Lower leg skin (tissue), 4 donors: Measurements from ENCODE around the gene DDX56. TPM values are rescaled to one million over a fixed set of nuclear protein-coding genes. Genes with fewer than 3 reads are reported as not detected.

Source experiments
- DNase-seq, 2 donors: peaks; one replicate each; pipeline ENCODE4 v3.0.0-alpha.2; 2019; ENCODE audit warnings: low spot score in 2 of 2
- H3K4me3 ChIP-seq: fragments of 200-600 bp; sonication (generic); 2 replicates; pipeline ENCODE4 v1.5.1; 2017; ENCODE audit warnings: mild to moderate bottlenecking, low read depth; ENCODE audit not compliant: poor library complexity, severe bottlenecking
- POLR2A ChIP-seq, 2 donors: fragments of 450-650 bp; IDR thresholded peaks; one replicate each; pipeline ENCODE4 v1.6.1; 2016 to 2017; ENCODE audit warnings: antibody characterized with exemption in 2 of 2, mild to moderate bottlenecking in 1 of 2, moderate library complexity in 1 of 2
- WGBS, 2 donors: methylation state at CpG; one replicate each; pipeline ENCODE4 v1.1.5; 2018; 5-methylcytosine and 5-hydroxymethylcytosine counted together
- intact Hi-C: fragments of 100-400 bp; cut with DNase I; formaldehyde crosslinking; loops from one replicate; pipeline ENCODE4 v1.15.0; 2023; ENCODE audit warnings: low total_unique reads
- total RNA-seq, 4 donors: library from RNA; depleted of rRNA; stranded (reverse); fragments of >200 nt; gene quantifications; one replicate each; pipeline ENCODE4 v1.1.0, GENCODE V29; 2016
- TF ChIP-seq, protein P1 (sequence below), 3 donors: fragments of 450-650 bp; IDR thresholded peaks; one replicate each; pipeline ENCODE4 v1.5.1; 2016; ENCODE audit warnings: antibody characterized with exemption in 3 of 3, mild to moderate bottlenecking in 3 of 3, moderate library complexity in 2 of 3

The DDX56 gene
- total RNA-seq, 4 donors from 2014 or later: 58.9 to 71.7 (median 68.3) TPM

GRCh38 chr7:44583146-44583865 lies 9.6 kb upstream of the DDX56 start:
- TF ChIP-seq, protein P1, sequence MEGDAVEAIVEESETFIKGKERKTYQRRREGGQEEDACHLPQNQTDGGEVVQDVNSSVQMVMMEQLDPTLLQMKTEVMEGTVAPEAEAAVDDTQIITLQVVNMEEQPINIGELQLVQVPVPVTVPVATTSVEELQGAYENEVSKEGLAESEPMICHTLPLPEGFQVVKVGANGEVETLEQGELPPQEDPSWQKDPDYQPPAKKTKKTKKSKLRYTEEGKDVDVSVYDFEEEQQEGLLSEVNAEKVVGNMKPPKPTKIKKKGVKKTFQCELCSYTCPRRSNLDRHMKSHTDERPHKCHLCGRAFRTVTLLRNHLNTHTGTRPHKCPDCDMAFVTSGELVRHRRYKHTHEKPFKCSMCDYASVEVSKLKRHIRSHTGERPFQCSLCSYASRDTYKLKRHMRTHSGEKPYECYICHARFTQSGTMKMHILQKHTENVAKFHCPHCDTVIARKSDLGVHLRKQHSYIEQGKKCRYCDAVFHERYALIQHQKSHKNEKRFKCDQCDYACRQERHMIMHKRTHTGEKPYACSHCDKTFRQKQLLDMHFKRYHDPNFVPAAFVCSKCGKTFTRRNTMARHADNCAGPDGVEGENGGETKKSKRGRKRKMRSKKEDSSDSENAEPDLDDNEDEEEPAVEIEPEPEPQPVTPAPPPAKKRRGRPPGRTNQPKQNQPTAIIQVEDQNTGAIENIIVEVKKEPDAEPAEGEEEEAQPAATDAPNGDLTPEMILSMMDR (IDR thresholded peaks at IDR 0.05): no peak
- TF ChIP-seq POLR2A (IDR thresholded peaks at IDR 0.05): no peak
- H3K4me3 ChIP-seq: no peak overlapping the region
- 89 to 91% methylated on average over 13 of the region's 13 CpGs for WGBS, 2 donors
- DNase-seq: peak in 1 of 2 donors; percentile 57
- intact Hi-C loops: no loop called here

GRCh38 chr7:44581879-44582603 lies 8.3 kb upstream of the DDX56 start, which contains the start of gene TMED4:
TSS of gene TMED4 (minus strand) at chr7:44582231. CDS start at chr7:44582206, 25 bp downstream.
- TF ChIP-seq POLR2A (IDR thresholded peaks at IDR 0.05): peak in 1 of 2 donors; percentile 69
- TF ChIP-seq, protein P1 (IDR thresholded peaks at IDR 0.05): no peak
- H3K4me3 ChIP-seq: peak within 1 kb of the TSS; percentile 83
- 0 to 1% methylated on average over 51 to 53 of the region's 71 CpGs for WGBS, 2 donors
- intact Hi-C loops: no loop called here
- peak; percentile 99 to 100 for DNase-seq

- TF ChIP-seq POLR2A (IDR thresholded peaks at IDR 0.05): no peak
- TF ChIP-seq, protein P1 (IDR thresholded peaks at IDR 0.05): no peak
- intact Hi-C loops: no loop called here
- DNase-seq: peak in 1 of 2 donors; percentile 78
- H3K4me3 ChIP-seq: peak overlapping the region; percentile 83
- WGBS, 2 donors: 14 to 17% methylated on average over 23 to 28 of the region's 30 CpGs
Observed at GRCh38 chr7:44580945-44581878, 7.5 kb upstream of the DDX56 start.

DNA sequence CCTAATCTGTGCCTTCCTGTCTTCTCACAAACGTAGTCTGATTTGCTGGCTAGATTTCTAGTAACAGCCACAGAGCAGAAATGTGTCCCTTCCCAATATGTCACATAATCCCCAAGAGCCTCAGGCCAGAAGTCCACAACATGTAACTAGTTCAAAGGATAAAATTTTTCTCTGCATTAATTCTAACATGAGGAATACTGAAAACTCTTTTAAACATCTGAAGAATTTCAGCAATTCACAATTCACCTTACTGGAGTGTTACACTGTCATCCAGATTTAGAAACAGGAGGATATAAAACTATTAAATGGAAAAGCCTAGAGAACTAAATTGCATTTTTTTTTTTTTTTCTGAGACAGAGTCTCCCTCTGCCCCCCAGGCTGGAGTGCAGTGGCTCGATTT lies 2.5 kb upstream of the DDX56 start:
- whole genome bisulfite sequencing, 2 donors: 70 to 77% methylated on average over 2 of the region's 2 CpGs
- H3K4me3 ChIP-seq: no peak overlapping the region
- TF ChIP-seq, protein P1 (IDR thresholded peaks at IDR 0.05): no peak
- no peak for TF ChIP-seq POLR2A (IDR thresholded peaks at IDR 0.05)
- no peak for DNase-seq
- intact Hi-C loops: no loop called here

GRCh38 chr7:44575054-44575453 lies 1.3 kb upstream of the DDX56 start:
- no peak overlapping the region for H3K4me3 ChIP-seq
- TF ChIP-seq POLR2A (IDR thresholded peaks at IDR 0.05): no peak
- TF ChIP-seq, protein P1 (IDR thresholded peaks at IDR 0.05): no peak
- intact Hi-C loops: no loop called here
- no peak for DNase-seq
